AG04450 (cell line): ENCODE results near the gene SLA2. TPM values are rescaled to one million over a fixed set of nuclear protein-coding genes. Genes with fewer than 3 reads are reported as not detected.

Source experiments
- CTCF ChIA-PET: fragments of 300-600, 350-600 bp; formaldehyde crosslinking; extraction: SDS; loops from one replicate; lab custom pipeline; 2022; ENCODE audit warnings: antibody characterized with exemption, inconsistent platforms; lab: Charles Lee
- POLR2A ChIA-PET: fragments of 350-600 bp; formaldehyde crosslinking; extraction: SDS; loops from one replicate; lab custom pipeline; 2021; ENCODE audit warnings: antibody characterized with exemption, inconsistent platforms; lab: Yijun Ruan, JAX
- DNase-seq: peaks from one replicate; pipeline ENCODE4 v3.0.0-alpha.2; 2011; ENCODE audit warnings: low read depth, low spot score
- H3K27ac ChIP-seq: one replicate; pipeline ENCODE4 v1.5.1; 2012; ENCODE audit warnings: low read depth, low read length, control low read depth
- H3K27me3 ChIP-seq: one replicate; pipeline ENCODE4 v1.6.0; 2012; ENCODE audit warnings: low read length; ENCODE audit not compliant: control insufficient read depth, insufficient read depth
- H3K4me3 ChIP-seq: 2 replicates; pipeline ENCODE4 v1.5.1; 2011; ENCODE audit warnings: mild to moderate bottlenecking, low read depth, low read length, control low read depth
- H3K9me3 ChIP-seq: 2 replicates; pipeline ENCODE4 v1.5.1; 2012; ENCODE audit warnings: low read length; ENCODE audit not compliant: control insufficient read depth, insufficient read depth
- polyA plus RNA-seq: library from polyadenylated mRNA; depleted of rRNA; stranded (reverse); fragments of >200 nt; gene quantifications from 2 replicates; pipeline ENCODE4 v1.2.3, GENCODE V29; 2011
- TF ChIP-seq, protein P1 (sequence below): IDR thresholded peaks from 2 replicates; pipeline ENCODE4 v1.5.1; 2011; ENCODE audit warnings: low read depth, low read length, control low read depth, inconsistent platforms

Gene SLA2
- polyA plus RNA-seq, 1 experiment: not detected

DNA sequence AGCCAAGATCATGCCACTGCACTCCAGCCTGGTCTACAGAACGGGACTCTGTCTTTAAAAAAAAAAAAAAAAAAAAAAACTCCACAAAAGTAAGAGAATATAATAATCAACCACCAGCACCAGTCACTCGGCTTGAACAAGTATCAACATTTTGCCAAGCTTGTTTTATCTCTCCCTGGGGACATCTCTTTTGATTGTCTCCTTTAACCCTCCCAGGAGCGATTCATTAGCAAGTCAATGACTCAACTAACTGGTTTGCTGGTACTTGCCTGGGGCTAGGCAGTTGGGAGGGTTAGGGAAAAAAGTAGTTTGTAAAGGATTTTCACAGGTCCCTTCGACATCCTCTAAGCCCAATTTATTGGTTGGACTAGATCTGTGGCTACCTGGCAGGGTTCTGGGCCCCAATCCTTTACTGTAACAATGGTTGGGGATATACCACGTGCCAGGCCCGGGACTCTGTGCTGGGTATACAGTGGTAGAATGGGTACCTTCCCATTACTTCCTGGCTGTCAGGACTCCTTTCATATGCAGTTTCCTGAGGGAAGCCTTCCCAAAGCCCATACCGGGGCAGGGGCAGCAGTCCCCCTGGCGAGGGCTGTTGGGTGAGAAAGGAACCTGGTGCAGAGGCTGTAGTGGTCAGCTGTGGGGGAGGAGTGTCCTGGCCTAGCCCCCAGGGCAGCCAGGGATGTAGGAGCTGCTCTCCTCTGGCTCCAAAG lies 60.4 kb downstream of the SLA2 start:
- TF ChIP-seq, protein P1, sequence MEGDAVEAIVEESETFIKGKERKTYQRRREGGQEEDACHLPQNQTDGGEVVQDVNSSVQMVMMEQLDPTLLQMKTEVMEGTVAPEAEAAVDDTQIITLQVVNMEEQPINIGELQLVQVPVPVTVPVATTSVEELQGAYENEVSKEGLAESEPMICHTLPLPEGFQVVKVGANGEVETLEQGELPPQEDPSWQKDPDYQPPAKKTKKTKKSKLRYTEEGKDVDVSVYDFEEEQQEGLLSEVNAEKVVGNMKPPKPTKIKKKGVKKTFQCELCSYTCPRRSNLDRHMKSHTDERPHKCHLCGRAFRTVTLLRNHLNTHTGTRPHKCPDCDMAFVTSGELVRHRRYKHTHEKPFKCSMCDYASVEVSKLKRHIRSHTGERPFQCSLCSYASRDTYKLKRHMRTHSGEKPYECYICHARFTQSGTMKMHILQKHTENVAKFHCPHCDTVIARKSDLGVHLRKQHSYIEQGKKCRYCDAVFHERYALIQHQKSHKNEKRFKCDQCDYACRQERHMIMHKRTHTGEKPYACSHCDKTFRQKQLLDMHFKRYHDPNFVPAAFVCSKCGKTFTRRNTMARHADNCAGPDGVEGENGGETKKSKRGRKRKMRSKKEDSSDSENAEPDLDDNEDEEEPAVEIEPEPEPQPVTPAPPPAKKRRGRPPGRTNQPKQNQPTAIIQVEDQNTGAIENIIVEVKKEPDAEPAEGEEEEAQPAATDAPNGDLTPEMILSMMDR: no peak
- ChIA-PET POLR2A (interaction anchor here (1.2 kb wide), 1 partner anchor 10 kb away, joined by 3 read pairs; no protein-coding TSS in a partner anchor), CTCF (no interaction called here)
- Histone ChIP-seq H3K9me3 (no peaks in the 10 kb centered on the region), H3K4me3 (no peak overlapping the region), H3K27me3 (no peaks in the 10 kb centered on the region), H3K27ac (no peak overlapping the region)
- DNase-seq: no peak

DNA sequence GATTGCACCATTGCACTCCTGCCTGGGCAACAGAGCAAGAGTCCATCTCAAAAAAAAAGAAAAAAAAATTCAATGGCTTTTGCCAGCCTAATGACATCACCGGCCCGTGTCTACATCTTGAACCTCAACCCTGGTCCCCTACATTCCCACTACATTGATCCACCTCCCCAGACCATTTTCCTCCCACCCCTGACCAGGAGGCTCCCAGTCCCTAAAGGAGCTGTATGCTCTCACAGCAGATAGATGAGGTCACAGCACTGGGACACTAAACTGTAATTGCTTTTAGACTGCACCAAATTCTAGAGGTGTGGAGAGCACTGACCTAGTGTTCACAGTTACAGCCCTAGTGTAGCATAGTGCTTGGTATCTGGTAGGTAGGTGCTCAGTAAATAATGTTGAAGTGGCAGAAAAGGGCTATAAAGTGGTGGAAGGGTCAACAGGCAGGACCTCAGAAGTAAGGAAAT lies 61.9 kb downstream of the SLA2 start:
- TF ChIP-seq, protein P1: no peak
- Histone ChIP-seq H3K4me3 (no peak overlapping the region), H3K9me3 (no peaks in the 10 kb centered on the region), H3K27me3 (no peaks in the 10 kb centered on the region), H3K27ac (no peak overlapping the region)
- ChIA-PET CTCF (no interaction called here), POLR2A (no interaction called here)
- no peak for DNase-seq

DNA sequence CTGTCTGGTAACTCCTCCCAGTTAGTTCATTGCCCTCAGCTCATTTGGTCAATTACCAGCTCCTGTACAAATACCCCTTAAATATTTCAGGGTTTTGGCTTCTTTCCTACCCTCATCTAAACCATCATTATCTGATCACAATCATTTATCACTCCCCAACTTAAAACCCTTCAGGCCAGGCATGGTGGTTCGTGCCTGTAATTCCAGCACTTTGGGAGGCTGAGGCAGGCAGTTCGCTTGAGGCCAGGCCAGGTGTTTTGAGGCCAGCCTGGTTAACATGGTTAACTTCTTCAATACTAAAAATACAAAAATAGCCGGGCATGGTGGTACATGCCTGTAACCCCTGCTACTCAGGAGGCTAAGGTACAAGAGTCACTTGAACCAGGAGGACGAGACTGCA lies 63.2 kb downstream of the SLA2 start:
- ChIA-PET CTCF (no interaction called here), POLR2A (no interaction called here)
- Histone ChIP-seq H3K9me3 (no peaks in the 10 kb centered on the region), H3K4me3 (no peak overlapping the region), H3K27me3 (no peaks in the 10 kb centered on the region), H3K27ac (no peak overlapping the region)
- DNase-seq: no peak
- TF ChIP-seq, protein P1: no peak

DNA sequence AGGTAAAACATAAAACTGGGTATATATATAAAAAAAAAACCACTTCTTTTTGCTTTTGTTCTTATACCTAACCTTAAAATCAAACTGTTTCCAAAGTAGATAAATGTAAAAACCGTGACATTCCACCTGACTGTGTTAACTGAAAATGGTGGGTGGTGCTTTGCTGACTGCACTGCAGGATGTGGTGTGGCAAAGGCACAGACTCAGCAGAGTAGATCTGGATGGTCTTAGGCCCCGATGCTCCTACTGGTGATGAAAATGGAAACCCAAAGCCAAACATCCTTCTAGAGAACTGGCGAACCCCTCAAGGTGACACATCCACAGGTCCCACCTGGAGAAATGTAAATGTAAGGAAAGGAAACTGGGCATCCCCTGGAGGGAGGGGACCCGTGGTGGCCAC lies 63.7 kb downstream of the SLA2 start:
- H3K9me3 ChIP-seq: no peaks in the 10 kb centered on the region
- CTCF ChIA-PET: no interaction called here
- POLR2A ChIA-PET: no interaction called here
- no peaks in the 10 kb centered on the region for H3K27me3 ChIP-seq
- H3K4me3 ChIP-seq: no peak overlapping the region
- no peak for DNase-seq
- no peak overlapping the region for H3K27ac ChIP-seq
- TF ChIP-seq, protein P1: no peak

DNA sequence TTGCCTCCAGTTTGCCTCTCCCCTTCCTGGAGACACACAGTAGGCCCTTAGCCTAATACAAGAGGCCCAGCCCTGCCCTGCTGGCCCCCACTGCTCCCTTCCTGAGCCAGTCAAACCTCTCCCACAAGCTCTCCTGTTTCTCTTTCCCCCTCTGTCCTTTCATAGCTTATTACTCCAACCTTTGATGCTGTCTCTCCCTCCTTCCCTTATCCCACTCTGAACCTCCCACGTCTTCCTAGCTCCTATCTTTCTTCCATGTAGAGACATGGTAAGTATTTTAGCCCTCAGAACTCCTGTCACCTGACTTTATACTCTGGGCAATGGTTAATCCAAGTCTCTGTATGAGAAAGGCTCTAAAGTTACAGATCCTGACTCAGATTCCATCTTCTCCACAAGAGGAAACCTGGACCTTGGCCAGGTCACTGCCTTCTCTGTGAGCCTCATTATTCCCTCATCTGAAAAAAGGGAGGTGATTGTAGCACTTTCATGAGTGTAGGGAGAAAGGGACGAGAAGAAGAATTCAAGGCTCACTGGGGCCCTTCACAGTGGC lies 65.9 kb downstream of the SLA2 start:
- ChIA-PET CTCF (interaction anchor here (1.1 kb wide), 1 partner anchor 18 kb away, joined by 7 read pairs; no protein-coding TSS in a partner anchor), POLR2A (no interaction called here)
- Histone ChIP-seq H3K9me3 (no peaks in the 10 kb centered on the region), H3K27me3 (no peaks in the 10 kb centered on the region), H3K4me3 (no peak overlapping the region), H3K27ac (peak overlapping the region; percentile 21)
- no peak for DNase-seq
- TF ChIP-seq, protein P1: no peak
